Activated CD4-positive, alpha-beta T cell treated with anti-CD3 and anti-CD28 coated beads for 4 hours (primary cell): Measurements from ENCODE around the gene SRRM4.
"Not testable (repeated sequence)": the region's sequence is repeated elsewhere in the genome, so short reads cannot be mapped to it uniquely, and the experiment has no call there.

Source experiments
- DNase-seq, 2 donors: peaks; one replicate each; pipeline ENCODE4 v3.0.0-alpha.2; 2020

The SRRM4 gene, protein sequence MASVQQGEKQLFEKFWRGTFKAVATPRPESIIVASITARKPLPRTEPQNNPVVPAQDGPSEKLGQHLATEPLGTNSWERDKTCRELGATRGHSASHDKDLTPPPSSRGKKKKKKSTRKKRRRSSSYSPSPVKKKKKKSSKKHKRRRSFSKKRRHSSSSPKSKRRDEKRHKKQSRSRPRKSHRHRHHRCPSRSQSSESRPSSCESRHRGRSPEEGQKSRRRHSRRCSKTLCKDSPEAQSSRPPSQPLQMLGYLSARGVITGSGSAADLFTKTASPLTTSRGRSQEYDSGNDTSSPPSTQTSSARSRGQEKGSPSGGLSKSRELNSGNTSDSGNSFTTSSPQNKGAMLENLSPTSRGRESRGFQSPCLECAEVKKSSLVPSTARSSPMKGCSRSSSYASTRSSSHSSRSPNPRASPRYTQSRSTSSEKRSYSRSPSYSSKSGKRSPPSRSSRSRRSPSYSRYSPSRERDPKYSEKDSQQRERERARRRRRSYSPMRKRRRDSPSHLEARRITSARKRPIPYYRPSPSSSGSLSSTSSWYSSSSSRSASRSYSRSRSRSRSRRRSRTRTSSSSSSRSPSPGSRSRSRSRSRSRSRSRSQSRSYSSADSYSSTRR

DNA sequence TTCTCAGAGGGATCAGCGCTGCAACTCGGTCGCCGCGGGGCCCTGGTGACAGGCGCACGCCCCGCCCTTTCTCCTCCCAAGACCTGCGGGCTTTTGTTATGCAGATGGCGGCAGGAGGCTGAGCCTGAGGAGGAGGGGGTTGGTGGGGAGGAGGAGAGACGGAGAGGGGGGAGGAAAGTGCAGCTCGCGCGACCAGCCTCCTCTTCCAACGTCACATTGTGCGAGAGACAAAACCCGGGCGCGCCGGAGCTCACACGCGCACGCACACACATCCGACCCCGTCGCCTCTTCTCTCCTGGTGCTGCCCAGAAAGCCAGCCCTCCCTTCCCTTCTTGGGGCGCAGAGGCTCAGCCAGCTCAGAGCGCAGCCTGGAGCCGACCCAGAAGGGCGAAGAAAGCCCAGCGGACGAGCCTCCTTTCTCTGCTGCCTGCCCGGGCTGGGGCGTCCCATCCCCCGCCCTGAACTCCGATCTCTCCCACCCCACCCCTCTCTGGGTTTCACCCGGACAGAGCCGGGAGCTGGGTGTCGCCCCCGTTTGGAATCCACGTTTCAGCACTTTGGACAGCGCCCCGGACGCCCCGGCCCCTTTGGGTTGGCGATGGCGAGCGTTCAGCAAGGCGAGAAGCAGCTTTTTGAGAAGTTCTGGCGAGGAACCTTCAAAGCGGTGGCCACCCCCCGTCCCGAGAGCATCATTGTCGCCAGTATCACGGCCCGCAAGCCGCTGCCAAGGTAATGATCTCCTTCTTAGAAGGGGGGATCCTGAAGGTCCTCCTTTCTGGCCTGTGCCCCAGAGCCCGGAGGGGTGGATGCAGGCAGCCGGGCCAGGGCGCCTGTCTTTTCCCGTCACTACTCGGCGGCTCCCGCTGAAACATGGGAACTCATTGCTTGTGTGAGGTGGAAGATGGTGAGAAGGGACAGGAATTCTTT is at the start of gene SRRM4:
TSS of gene SRRM4 (plus strand) at position 257 of the 927 bp plus-strand sequence. CDS start at position 599, 342 bp downstream.
- DNase-seq: no peak

DNA sequence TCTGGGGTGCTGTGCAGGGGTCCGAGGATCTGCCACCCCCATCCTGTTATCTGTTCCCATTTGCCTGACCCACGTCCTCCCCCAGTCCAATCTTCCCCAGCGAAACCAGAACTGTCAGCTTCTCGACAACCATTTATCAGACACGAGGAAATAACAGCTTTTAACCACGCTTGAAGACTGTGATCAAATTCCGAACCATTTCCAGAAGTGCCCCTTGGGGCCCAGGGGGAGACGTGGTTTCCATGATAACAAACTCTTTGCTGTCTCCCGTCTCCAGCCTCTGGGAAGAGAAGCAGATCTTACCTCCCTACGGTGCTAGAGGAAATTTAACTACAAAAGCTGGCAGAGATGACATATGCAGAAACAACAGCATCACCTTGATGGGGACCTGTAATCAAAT is 35.1 kb upstream of the SRRM4 start:
- DNase-seq: no peak

DNA sequence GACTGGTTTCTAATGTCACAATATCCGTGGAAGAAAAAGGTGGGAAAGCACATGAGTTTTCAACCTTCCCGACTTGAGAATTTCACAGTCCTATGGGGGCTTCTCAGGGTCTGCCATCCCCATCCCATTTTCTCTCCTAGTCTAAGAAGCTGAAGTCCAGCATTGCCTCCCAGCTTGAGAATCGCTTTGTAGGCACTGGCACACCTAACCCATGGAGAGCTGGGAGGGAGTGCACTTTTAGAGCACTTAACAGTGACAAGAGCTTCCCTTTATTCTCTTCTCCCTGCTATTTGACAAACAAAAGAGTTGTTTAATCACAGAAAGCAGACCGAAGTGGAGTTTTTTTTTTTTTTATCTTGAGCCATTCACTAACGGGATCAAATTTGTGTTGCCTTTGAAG is 22.8 kb upstream of the SRRM4 start:
- DNase-seq: no peak

GRCh38 chr12:118959348-118959747 is 22.0 kb upstream of the SRRM4 start:
- DNase-seq: no peak

DNA sequence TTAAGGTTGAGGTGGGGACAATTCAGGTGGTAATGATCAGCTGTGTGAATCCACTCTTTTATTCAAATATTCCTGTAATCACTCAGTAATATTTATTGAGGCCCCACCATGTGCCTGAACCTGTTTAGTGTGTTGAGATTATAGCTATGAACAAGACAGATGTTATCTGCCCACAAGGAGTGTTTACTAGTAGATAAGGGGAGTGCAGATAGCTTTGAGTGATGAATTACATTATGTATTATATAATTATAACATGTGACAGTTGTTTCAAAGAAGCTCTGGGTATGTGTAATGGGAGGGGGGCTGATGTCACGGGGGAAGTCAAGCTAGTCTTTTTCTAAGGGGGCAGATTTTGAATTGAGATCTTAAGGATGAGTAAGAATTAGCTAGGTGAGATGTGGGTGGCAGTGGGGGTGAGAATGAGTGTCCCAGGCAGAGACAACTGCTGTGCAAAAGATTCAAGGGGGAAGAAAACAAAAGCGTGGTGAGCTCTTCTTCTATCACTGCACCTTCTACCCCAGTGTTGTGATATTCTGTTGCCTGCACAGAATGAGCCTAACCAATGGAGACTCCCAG is 21.3 kb upstream of the SRRM4 start:
- no peak for DNase-seq

GRCh38 chr12:118960865-118961264 is 20.5 kb upstream of the SRRM4 start:
- no peak for DNase-seq

DNA sequence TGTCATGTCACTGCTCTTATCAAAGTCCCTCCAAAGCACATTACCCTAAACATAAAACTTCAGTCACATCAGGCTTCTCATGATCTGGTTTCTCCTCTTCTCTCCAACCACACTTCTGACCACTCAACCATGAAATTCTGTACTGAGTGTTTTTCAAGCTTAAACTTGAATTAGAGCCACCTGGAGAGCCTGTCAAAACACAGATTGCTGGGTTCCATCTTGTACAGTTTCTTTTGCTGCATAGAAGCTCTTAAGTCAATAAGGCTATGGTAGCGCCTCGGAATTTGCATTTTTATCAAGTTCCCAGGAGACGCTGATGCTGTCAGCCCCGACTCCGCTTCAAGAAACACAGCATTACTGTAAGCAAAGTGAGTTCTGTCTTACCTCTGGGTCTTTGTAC is 16.4 kb upstream of the SRRM4 start:
- no peak for DNase-seq

DNA sequence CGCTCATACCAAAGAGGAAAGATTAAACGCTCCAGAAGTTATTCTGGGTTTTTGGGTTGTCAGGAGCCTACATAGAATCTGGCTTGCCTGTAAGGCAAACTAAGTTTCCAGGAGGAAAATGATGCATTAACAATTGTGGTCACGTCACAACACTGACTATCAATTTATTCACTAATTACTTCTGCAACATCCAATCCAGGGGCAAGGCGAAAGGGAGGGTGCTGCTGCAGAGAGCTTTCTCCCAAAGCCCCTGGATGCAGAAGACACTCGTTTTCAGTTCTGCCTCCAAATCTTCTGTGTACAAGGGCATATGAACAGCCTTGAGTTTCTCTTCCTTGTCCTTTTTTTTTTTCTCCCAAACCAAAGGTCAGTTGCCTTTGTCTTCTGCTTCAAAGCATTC is 10.5 kb upstream of the SRRM4 start:
- DNase-seq: no peak

DNA sequence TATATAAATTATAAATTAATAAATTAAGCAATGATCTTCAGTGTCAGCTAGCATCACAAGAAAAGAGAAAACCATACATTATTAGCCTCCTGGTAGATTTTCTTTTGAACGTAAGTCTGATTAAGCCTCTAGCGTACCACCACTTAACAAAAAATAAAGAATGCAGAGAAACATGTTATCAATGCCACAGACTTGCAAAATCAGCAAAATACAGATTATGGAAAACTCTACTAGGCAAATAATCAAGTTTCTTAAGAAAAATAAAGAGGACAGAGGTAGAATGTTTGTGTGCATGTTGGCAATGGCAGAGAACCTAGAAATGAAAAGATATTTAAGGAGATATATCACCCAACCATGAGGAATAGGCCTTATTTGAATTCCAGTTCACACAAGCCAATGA is 8.4 kb upstream of the SRRM4 start:
- DNase-seq: no peak

DNA sequence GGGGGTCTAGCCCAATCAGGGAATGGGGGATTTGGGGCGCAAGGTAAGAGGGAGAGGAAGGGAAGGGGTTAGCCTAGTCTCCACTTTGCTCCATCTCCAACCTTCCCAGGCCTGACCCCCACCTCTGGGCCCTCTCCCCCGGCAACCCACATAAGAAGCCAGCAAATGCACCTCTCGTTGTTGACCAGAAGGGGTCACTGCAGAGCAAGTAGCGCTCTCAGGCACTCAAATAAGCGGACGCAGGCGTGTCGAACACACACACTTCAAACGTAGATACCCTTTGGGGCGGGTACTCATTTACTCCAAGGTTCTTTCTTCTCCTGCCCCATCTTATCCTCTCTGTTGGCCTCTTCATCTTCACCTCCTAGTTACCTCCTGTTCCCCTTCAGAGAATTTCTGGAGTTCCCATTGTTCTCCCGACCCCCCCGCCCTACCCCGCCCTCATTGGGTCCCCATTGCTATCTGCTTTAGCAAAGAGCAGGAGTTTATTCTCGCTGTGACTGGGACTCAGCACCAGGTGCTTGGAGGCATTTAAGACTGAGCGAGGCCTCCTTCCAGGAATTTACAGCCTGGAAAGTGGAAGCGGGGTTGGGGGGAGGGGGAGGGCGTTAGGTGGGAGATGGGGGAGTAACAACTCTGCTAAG is 1.5 kb upstream of the SRRM4 start:
- no peak for DNase-seq

- DNase-seq: no peak
These were observed 830 bp upstream of the SRRM4 start for GRCh38 chr12:118980407-118981014.

GRCh38 chr12:118982302-118982701 is 961 bp downstream of the SRRM4 start:
- no peak for DNase-seq

DNA sequence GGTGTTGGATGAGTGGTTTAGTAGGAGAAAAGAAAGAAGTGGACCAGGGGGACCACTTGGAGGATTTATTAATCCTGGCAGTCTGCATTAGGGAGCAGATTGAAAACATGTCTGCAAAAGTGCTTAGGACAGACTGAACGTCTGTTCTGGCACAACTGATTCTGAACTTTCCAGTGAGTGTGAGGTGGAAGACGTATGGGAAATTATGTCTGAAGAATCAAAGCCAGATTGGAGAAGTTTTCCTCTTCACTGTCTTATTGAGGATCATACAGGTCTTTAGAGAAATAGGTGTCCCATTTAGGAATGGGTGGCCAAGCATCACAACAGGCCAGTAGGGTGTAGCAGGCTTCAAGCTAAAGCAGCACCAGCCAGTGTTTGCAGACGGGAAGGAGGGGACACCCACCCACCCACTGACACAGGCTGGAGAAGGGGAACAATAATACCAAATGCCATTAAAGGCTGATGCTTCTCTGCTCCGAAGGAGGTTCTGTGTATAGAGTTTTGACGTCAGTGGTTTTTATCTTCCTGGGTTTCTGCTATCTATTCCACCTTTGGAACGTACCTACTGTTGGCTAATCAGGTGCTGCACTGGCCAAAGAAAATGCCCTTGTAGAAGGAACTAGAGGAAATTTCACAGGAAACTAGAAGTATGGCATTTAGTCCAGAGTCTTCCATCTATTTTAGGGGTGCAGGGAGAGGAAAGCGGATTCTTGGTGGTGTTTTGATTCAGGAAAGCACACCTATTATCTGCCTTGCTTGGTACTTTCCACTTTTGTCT is 1.8 kb downstream of the SRRM4 start:
- no peak for DNase-seq

GRCh38 chr12:118984161-118984943 is 3.0 kb downstream of the SRRM4 start:
- DNase-seq: no peak

DNA sequence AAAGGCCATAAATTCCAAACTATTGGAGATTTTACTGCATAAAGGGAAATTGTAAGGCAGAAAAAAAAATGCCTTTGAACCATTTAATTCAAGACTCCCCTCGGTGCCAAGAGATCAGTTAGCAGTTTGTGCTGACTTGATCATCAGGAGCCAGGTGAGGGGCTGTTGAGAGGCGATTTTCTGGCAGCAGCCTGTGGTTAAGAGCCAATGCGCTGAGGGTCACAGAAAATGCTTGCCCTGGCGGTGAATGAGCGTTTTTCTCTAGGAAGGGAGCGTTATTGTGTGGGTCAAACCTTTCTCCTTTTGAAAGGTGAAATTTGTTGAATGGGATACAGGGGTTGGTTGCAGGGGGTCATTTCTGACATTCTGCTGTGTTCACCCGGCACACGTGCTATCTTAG is 4.7 kb downstream of the SRRM4 start:
- no peak for DNase-seq

- DNase-seq: no peak
These were observed 17.8 kb downstream of the SRRM4 start for GRCh38 chr12:118999107-118999506.

DNA sequence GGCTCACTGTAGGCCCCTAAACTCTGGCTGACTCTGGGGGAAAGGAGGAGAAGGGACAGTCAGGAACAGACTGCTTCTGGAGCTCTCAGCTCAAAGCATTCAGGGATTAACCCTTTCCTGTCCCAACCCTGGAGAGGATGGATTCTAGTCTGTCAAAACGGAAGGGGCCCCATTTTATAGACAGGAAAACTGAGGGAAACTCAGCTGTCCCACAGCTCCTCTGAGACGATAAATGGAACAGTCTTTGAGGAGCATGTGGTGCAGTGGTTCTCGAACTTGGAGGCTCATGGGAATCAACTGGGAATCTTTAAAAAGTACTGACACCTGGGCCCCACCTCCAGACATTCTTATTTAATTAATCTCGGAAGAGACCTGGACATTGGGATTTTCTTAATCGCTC is 23.7 kb downstream of the SRRM4 start:
- DNase-seq: no peak

GRCh38 chr12:119005913-119006312 is 24.6 kb downstream of the SRRM4 start:
- no peak for DNase-seq

GRCh38 chr12:119006746-119007145 is 25.4 kb downstream of the SRRM4 start:
- DNase-seq: no peak

- not testable (repeated sequence) for DNase-seq
These were observed 26.9 kb downstream of the SRRM4 start for GRCh38 chr12:119008273-119008672.
